PC-3 (cell line): ENCODE results near the gene TUBB.
"Not testable (repeated sequence)": the region's sequence is repeated elsewhere in the genome, so short reads cannot be mapped to it uniquely, and the experiment has no call there.

ENCODE experiments used
- CTCF ChIP-seq: fragments of 300-600 bp; sonication (generic); conservative IDR thresholded peaks from 2 replicates; pipeline ENCODE4 v1.5.1; 2017; ENCODE audit warnings: antibody characterized with exemption, low read depth, mild to moderate bottlenecking, low read length
- EZH2 ChIP-seq: fragments of 300-600 bp; sonication (generic); IDR thresholded peaks from one replicate; pipeline ENCODE4 v1.6.1; 2017; ENCODE audit warnings: antibody characterized with exemption, mild to moderate bottlenecking, low read length; ENCODE audit not compliant: unreplicated experiment

- TF ChIP-seq CTCF, EZH2: not testable (repeated sequence)
Measured at GRCh38 chr6:30723843-30724741, 3.9 kb downstream of the TUBB start.
